ENCODE data around the gene HCN2.

DNA sequence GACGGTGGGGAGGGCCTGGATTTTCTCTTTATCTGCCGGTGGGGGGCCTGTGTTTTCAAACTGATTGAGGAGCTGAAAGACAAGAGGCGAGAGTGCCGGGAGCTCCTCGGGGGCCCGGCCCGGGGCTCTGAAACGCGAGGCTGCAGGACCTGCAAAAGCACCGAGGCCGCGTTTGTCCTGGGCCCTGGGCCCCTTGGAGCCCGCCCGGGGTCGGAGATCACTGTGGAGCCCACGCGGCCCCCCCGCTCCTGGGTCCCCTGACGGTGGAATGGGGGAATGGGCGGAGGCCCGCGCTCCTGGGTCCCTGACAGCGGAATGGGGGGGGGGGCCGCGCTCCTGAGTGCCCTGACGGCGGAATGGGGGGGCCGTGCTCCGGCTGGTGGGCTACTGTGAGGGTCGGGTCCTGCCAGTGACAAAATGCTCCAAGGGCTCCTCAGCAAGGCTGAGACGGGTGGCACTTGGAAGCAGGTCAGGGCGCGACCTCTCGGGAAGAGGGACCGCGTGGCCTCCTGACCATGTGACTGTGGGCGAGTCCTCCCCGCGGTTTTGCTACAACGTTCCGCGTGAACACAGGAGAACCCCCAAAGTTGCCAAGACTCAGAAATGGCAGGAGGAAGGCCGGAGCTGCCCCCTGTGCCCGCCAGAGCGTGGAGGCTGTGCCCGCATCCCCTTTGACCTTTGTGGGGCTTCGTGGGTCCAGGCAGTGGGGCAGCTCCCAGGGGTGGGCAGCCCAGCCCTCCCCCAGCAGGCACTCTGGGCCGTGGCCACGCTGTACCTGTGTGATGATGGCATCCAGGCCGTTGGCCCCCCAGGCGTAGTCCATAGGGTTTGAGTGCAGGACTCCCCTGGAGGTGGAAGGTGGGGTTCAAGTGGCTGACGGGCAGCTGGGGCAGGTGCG, 59.5 kb downstream of the HCN2 start:
- TF ChIP-seq CTCF (conservative IDR thresholded peaks at IDR 0.05 in 1 of 2, IDR thresholded peaks at IDR 0.05 in 1 of 2; ENCODE audit: extremely low read depth in 1 of 2, insufficient read depth in 1 of 2, low read depth in 1 of 2, low read length in 2 of 2) (no peak), EZH2 (IDR thresholded peaks at IDR 0.05; ENCODE audit: borderline replicate concordance, low read length) (no peak)
